C1 segment of cervical spinal cord (tissue), 14 donors: ENCODE measurements around the gene TAF6L.
"Not testable (repeated sequence)": the region's sequence is repeated elsewhere in the genome, so short reads cannot be mapped to it uniquely, and the experiment has no call there.

Experiments used
- DNase-seq, 14 donors: peaks; one replicate each; lab custom pipeline; 2025; lab: John Stamatoyannopoulos, UW

Gene TAF6L

DNA sequence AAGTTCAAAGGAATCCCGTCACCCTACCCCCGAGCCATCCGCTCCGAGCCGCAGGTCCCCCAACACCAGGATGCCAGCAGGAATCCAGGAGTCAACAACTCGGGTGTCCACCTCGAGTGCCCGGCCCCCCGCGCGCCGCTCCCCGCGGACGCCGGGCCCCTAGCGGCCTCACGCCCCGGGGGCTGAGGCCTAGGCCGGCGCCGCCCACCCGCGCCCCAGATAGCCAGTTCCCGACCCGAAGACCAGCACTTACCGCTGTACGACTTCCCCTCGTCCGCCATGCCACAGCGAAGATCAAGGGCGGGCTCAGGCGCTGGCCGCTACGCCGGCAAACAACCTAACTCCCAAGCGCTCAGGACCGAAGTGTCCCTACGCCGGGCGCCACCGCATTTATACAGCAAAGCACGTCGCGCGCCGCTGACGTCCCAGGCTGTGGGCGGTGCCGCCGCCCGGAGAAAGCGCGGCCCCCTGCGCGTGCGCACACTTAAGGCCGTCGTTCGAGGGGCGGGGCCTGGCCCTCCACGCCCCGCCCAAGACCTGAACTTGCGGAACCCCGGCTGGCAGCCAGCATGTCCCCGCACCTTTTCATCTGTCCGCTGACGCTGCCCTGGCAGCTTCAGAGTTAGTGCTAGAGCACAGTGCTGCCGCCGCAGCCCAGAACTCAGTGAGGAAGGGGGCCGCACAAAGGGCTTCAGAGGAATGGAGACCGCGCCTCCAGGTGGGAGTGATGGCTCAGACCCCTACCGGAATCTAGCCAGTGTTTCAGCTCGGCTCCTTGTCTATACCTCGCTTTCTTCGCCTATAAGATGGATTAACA, 34.1 kb downstream of the TAF6L start, which contains the start of gene NXF1:
NXF1 (minus strand) TSS at position 365 of the 817 bp plus-strand sequence; CDS start at position 281, 84 bp downstream.
- peak; percentile 78 to 96 (median 90) for DNase-seq

DNA sequence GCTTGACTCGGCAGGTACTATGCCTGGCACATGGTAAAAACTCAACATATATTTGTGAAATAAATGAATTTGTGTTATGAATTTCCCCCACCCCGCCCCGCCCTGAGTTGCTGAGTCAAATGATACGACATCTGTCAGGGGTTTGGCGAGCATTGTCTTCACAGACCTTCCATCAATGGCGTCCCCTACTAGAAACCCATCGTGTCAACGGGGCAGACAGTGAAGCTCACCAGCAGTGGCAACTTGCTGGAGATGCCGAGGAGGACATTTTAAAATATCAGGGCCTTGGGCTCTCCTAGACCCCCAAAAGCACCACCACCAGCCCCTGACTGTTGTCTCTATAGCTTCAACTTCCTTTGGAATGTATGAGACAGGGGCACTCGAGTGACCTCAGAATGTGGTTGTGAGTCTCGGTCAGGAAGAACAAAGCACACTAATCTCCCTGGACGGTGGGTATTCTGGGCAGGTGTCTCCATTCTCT, 34.8 kb downstream of the TAF6L start:
- no peak for DNase-seq

DNA sequence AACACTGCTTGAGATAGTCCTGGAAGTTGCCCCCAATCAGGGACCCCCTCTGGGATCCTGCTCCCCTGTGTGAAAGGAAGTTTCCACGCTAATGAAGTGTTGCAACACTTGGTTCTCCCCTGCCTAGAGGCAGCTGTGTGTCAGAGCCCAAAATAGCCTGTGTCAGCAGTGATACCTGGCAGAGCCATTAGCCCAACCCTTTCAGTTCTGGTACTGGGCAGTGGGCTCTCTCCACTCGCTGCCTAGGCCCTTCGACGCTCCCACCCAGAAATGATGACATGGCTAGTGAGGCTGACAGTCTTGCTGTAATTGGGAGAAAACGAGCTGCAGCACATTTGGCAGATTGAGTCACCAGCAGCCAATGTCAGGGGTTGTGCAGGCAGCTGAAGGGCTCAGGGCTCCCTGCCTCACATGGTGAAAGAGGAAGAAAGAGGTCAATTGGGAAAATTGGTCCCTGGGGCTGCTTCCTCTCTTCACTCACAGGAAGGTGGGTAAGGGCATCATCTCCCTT, 35.5 kb downstream of the TAF6L start:
- peak in 4 of 14 donors; percentile 11 to 37 (median 22) for DNase-seq

DNA sequence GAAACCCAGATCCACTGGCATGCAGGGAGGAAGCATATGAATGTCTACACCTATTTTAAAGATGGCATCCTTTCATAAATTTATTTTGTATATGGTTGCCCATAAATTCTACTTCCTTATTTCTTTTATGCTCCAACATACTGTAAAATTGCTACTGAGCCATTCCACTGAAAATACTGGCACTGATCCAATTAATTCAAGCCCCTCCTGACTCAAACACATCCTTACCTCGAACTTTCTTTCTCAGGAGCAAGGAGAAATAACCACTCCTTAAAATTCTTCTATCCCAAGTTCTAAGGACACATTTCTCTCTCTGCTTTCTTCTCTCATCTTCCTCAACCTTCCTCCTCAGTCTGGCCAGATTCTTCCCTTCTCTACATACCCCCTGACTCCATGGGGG, 39.6 kb downstream of the TAF6L start:
- no peak for DNase-seq

DNA sequence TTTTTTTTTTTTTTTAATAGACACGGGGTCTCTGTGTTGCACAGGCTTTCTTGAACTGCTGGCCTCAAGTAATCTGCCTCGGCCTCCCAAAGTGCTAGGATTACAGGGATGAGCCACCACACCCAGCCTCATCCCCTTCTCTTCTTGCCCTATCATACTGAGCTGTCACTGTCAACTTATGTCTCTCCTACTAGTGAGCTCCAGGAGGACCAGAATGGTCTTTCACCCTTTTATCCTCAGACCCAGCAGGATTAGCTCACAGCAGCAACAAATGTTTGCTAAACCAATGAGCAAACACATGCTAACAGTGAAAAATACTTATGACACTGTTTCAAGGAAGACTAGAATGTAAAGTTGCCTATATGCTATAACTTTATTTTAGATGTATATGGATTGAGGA, 40.5 kb downstream of the TAF6L start:
- DNase-seq: no peak

DNA sequence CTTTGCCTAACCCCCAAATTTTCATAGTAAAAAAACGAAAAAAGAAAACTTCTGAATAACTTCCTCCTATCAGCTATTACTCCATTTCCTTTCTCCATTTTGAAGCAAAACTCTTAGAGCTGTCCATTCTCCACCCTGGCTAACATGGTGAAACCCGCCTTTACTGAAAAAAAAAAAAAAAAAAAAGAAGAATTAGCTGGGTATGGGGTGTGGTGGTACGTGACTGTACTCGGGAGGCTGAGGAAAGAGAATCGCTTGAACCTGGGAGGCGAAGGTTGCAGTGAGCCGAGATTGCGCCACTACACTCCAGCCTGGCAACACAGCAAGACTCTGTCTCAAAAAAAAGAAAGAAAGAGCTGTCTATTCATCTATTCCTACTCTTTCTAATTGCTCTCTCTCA, 45.4 kb downstream of the TAF6L start:
- DNase-seq: no peak

DNA sequence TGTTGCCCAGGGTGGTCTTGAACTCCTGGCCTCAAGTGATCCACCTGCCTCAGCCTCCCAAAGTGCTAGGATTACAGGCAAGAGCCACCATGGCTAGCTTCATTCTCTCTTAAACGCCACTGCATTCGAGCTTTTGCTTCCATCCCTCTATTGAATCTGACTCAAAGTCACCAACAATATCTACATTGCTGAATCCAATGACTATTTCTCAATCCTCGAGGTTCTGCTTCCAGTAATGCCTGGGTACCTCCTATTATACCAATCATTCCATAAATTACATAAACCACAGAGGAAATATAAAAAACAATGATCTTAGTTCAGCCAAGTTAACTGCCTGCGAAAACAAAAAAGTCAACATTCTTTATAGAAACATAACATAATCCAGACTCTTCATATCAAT, 45.9 kb downstream of the TAF6L start:
- no peak for DNase-seq

DNA sequence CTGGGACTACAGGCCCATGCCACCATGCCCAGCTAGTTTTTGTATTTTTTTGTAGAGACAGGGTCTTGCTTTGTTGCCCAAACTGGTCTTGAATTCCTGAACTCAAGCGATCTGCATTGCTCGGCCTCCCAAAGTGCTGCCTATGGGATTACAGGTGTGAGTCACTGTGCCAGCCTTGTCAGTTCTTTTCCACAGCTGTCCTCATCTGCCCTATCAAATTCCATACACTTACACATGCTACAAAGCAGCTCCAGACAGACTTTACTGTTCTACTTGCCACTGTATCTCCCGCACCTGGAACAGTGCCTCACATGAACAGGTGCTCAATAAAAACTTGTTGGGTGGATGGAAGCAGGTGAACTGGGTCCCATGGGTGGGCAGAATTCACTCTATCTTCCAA, 52.5 kb downstream of the TAF6L start:
- no peak for DNase-seq

DNA sequence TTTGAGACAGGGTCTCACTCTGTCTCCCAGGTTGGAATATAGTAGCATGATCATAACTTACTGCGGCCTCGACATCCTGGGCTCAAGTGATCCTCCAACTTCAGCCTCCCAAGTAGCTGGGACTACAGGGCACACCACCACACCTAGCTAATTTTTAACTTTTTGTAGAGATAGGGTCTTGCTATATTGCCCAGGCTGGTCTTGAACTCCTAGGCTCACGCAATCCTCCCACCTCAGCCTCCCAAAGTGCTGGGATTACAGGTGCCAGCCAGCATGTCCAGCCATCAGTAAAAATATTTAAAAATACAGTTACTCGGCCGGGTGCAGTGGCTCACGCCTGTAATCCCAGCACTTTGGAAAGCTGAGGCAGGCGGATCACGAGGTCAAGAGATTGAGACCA, 56.9 kb downstream of the TAF6L start:
- not testable (repeated sequence) for DNase-seq

DNA sequence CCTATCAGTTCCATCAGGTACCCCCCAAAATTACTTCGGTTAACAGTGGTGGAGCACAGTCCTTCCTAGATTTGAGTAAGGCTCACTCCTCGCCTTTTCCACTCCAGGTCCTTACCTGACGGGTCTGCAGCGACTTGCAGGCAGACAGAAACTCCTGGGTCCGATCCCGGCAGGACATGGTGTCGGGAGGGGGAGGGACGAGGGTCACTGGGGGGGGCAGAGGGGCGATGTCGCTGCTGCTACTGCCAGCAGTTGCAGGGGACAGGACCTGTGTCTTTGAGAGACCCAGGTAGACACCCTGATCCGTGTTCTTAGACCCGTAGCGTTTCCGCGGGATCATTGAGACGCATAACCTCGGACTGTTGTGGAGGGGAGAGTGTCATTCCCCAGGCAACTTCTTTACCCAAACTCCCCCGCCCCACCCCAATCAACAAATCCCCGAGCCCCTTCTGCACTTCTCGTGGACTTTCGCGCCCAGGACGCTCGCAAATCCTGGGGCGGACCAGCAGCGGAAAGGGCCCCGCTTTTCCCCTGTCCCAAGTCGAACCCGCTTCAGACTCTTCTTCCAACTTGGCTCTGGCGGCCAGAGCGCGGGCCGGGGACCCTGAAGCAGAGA, 59.8 kb downstream of the TAF6L start:
- no peak for DNase-seq

DNA sequence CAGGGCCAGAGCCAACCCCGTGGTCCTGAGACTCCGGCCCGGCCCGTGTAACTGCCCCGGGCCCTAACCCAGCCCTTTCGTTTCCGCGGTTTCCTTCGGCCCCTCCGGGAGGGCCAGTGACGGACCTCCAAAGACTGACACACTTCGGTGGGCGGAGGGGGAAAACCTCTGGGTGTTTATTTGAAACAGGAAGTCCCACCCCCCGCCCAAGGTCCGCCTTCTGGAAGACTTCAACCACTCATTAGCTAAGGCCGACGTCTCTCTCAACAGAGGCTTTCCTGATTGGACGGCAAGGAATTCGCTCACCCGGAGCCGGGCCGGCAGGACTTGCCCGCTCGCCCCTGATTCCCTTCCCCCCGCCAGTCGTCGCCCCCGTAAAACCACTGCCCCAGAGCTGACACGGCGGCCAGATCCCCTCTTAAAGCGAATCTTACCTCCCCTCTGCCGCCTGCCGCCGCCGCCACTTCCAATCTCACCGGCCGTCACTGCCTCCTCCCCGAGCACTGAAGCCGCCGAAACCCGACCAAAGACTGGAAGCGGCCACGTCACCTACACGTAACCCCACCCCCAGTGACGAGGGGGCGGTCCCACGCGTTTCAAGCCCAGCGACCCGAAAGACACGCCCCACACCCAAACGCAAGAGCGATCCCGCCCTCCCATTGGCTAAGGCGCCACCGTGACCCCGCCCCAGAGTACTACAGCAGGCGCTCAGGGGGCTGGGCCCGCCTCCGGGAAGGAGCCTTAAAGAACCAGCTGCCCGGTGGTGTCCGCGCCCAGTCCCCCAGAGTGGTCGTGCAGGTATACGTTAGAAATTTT, 60.5 kb downstream of the TAF6L start, which contains the start of gene STX5:
STX5 (minus strand) TSS at position 532 of the 816 bp plus-strand sequence. CDS start 808 bp downstream, outside the sequence.
- DNase-seq: peak; percentile 97 to 100 (median 99)

DNA sequence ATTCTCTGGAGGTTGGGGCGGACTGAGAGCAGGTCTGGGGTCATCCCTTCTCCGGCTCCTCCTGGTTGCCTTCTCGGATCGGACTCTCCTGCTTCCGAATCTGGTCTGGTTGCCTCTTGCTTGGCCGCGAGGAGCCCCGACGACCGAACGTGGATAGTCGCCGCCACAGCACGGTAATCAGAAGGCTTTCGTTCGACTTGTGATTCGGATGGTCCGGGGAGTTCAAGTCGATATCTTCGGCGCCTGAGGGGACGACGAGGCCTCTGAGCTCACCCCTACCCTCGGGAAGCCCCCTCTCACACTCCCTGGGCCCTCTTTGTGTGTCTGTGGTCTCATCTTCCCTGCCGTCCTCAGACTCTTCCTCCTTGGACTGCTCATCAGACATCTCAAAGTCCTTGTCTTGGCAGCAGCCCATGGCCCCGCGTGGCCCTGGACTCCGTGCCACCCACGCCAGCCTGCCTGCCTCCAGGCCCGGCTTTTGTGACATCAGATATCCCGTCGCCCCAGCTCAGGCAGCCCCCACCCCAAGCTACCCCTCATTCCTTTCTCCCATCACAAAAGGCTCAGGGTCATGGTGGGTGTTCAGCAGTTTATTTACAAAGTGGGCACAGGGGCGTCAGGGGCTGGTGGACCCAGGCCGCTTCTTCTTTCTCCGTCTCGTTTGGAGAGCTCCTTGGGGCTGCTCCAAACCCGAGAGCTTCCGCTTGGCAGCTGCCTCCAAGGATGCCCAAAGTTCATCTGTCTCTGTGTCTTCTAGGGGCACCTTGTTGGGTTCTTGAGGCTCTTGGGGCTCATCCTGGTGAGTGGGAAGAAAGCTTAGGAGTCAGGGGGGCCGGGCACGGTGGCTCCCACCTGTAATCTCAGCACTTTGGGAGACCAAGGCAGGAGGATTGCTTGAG, 61.4 kb downstream of the TAF6L start, which contains the start of gene TEX54:
TEX54 (minus strand) TSS at position 506 of the 899 bp plus-strand sequence.
- peak in 2 of 14 donors; percentile 39 to 57 for DNase-seq

DNA sequence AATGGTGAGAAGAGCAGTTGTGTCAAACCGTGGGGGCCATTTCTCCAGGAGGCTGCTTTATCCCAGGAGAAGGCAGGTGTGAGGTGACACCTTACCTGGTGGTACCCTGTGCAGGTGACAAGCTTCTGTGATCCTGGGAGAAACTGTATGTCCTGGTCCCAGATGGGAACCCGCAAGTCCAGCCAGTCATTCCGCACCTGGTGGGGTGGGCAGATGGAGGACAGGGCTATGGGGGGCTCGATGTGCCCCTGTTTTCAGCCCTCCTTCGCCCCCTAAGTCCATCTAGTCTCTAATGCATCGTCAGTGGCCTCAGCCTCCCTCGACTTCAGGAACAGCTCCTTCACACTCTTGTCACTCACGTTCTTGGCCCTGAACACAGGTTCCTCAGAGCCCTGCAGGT, 64.1 kb downstream of the TAF6L start:
- no peak for DNase-seq
